ENCODE results near the gene CTBS. TPM values are rescaled to one million over a fixed set of nuclear protein-coding genes. Genes with fewer than 3 reads are reported as not detected.

The CTBS gene
- total and polyA plus RNA-seq, 8 donors = 3.9 to 15.1 (median 12.8) TPM

- Histone ChIP-seq H3K9me3 (no peaks in the 10 kb centered on the region), H3K27ac (no peak overlapping the region), H3K4me1 (no peaks in the 10 kb centered on the region), H3K4me3 (no peak overlapping the region), H3K36me3 (no peaks in the 10 kb centered on the region), H3K27me3 (no peaks in the 10 kb centered on the region)
- WGBS, 2 donors = 74% methylated on average over 3 of the region's 3 CpGs
- no peak for ATAC-seq
- intact Hi-C loops (cut with DNase I) = no loop called here
- no peak for TF ChIP-seq CTCF (IDR thresholded peaks at IDR 0.05)
- DNase-seq = no peak
- no peak for FAIRE-seq
These were observed 12.9 kb upstream of the CTBS start for GRCh38 chr1:84587099-84587498.

GRCh38 chr1:84585803-84586202 lies 11.6 kb upstream of the CTBS start:
- FAIRE-seq = no peak
- H3K9me3 ChIP-seq = no peaks in the 10 kb centered on the region
- no peak for TF ChIP-seq CTCF (IDR thresholded peaks at IDR 0.05)
- intact Hi-C loops (cut with DNase I) = no loop called here
- no peaks in the 10 kb centered on the region for H3K36me3 ChIP-seq
- 54 to 59% methylated on average over 1 of the region's 1 CpG for WGBS, 2 donors
- no peak for ATAC-seq
- no peaks in the 10 kb centered on the region for H3K4me1 ChIP-seq
- no peaks in the 10 kb centered on the region for H3K27me3 ChIP-seq
- H3K27ac ChIP-seq = no peak overlapping the region
- no peak overlapping the region for H3K4me3 ChIP-seq
- DNase-seq = no peak

GRCh38 chr1:84584126-84584525 lies 9.9 kb upstream of the CTBS start:
- H3K27me3 ChIP-seq = no peaks in the 10 kb centered on the region
- no peak for TF ChIP-seq CTCF (IDR thresholded peaks at IDR 0.05)
- no peaks in the 10 kb centered on the region for H3K4me1 ChIP-seq
- intact Hi-C loops (cut with DNase I) = no loop called here
- FAIRE-seq (no peak), ATAC-seq (no peak), DNase-seq (no peak)
- no peak overlapping the region for H3K4me3 ChIP-seq
- 83 to 94% methylated on average over 2 of the region's 2 CpGs for WGBS, 2 donors
- no peak overlapping the region for H3K27ac ChIP-seq
- H3K36me3 ChIP-seq = no peaks in the 10 kb centered on the region
- H3K9me3 ChIP-seq = no peaks in the 10 kb centered on the region

GRCh38 chr1:84583648-84584047 lies 9.4 kb upstream of the CTBS start:
- WGBS, 2 donors = 85 to 88% methylated on average over 10 of the region's 10 CpGs
- FAIRE-seq (no peak), ATAC-seq (no peak), DNase-seq (no peak)
- intact Hi-C loops (cut with DNase I) = no loop called here
- no peak for TF ChIP-seq CTCF (IDR thresholded peaks at IDR 0.05)
- no peaks in the 10 kb centered on the region for H3K36me3 ChIP-seq
- H3K27me3 ChIP-seq = no peaks in the 10 kb centered on the region
- H3K27ac ChIP-seq = no peak overlapping the region
- no peaks in the 10 kb centered on the region for H3K9me3 ChIP-seq
- no peaks in the 10 kb centered on the region for H3K4me1 ChIP-seq
- no peak overlapping the region for H3K4me3 ChIP-seq

- FAIRE-seq = no peak
- Histone ChIP-seq H3K27me3 (no peaks in the 10 kb centered on the region), H3K4me1 (no peaks in the 10 kb centered on the region), H3K36me3 (no peaks in the 10 kb centered on the region), H3K4me3 (no peak overlapping the region), H3K9me3 (no peaks in the 10 kb centered on the region), H3K27ac (no peak overlapping the region)
- no peak for TF ChIP-seq CTCF (IDR thresholded peaks at IDR 0.05)
- peak in 1 of 4 donors; percentile 29 for ATAC-seq
- intact Hi-C loops (cut with DNase I) = no loop called here
- WGBS, 2 donors = 84 to 86% methylated on average over 7 of the region's 7 CpGs
- DNase-seq = no peak
These were observed 8.8 kb upstream of the CTBS start for GRCh38 chr1:84582802-84583587.

All from pancreas (tissue), 10 donors.